Measurements from ENCODE around the gene RPL28. TPM values are rescaled to one million over a fixed set of nuclear protein-coding genes. Genes with fewer than 3 reads are reported as not detected.
A peak's percentile ranks its signal among the peaks of the same experiment; 100 is the strongest.

The RPL28 gene
- total RNA-seq, 1 experiment from 2014 or later, result 836 TPM

- Histone ChIP-seq H3K27ac (ENCODE audit: low read length) (no peak overlapping the region), H3K9me2 (replicated peaks; ENCODE audit: low read length) (no peaks in the 10 kb centered on the region), H3K4me1 (ENCODE audit: insufficient read depth, low read length) (peaks cover 27% of the 10 kb centered on the region), H3K36me3 (ENCODE audit: low read depth, low read length) (no peaks in the 10 kb centered on the region), H3K4me3 (ENCODE audit: low read length) (no peak overlapping the region; the same call in 1 of the 2 replicates), H3K79me2 (ENCODE audit: low read length) (peaks cover 11% of the 10 kb centered on the region), H2AFZ (ENCODE audit: low read length) (no peak overlapping the region), H3K9ac (ENCODE audit: low read length) (no peak overlapping the region), H3K9me3 (ENCODE audit: low read length) (no peaks in the 10 kb centered on the region), H3F3A (ENCODE audit: low read length, unreplicated experiment) (no peaks in the 10 kb centered on the region), H3K4me2 (ENCODE audit: low read length) (peak overlapping the region; percentile 97), H4K20me1 (ENCODE audit: low read length) (no peaks in the 10 kb centered on the region), H3K27me3 (ENCODE audit: low read length) (no peaks in the 10 kb centered on the region)
- no peak for TF ChIP-seq EZH2 (IDR thresholded peaks at IDR 0.05; ENCODE audit: low read length, unreplicated experiment)
- no peak for TF ChIP-seq EZH2phosphoT487 (IDR thresholded peaks at IDR 0.05; ENCODE audit: borderline replicate concordance, low read length)
- no peak for TF ChIP-seq CTCF (conservative IDR thresholded peaks at IDR 0.05; ENCODE audit: low read depth, low read length)
- DNase-seq, result no peak
- CTCF ChIA-PET, result interaction anchor here (0.5 to 0.7 kb wide), 2 partner anchors 14 to 42 kb away, joined by 3 to 12 read pairs; partner anchors contain the start of gene TMEM238
- BruUV-seq (replicated peaks), result no TSS peak
- intact Hi-C loops (cut with micrococcal nuclease), result no loop called here
- ATAC-seq, result no peak
- POLR2A ChIA-PET (ENCODE audit: unreplicated experiment), result interaction anchor here (0.6 kb wide), 1 partner anchor 13 kb away, joined by 3 read pairs; no protein-coding TSS in a partner anchor
Observed at GRCh38 chr19:55341595-55342531, 43.9 kb upstream of the RPL28 start.

GRCh38 chr19:55344444-55344843 lies 41.3 kb upstream of the RPL28 start:
- Histone ChIP-seq H3K9me2 (replicated peaks; ENCODE audit: low read length) (no peaks in the 10 kb centered on the region), H3K4me3 (ENCODE audit: low read length) (no peak overlapping the region), H3K79me2 (ENCODE audit: low read length) (peaks cover 11% of the 10 kb centered on the region), H3K27ac (ENCODE audit: low read length) (no peak overlapping the region), H3K4me2 (ENCODE audit: low read length) (no peak overlapping the region), H2AFZ (ENCODE audit: low read length) (no peak overlapping the region), H3K9me3 (ENCODE audit: low read length) (no peaks in the 10 kb centered on the region), H3K36me3 (ENCODE audit: low read depth, low read length) (no peaks in the 10 kb centered on the region; the same call in 1 of the 2 replicates), H4K20me1 (ENCODE audit: low read length) (no peaks in the 10 kb centered on the region), H3F3A (ENCODE audit: low read length, unreplicated experiment) (no peaks in the 10 kb centered on the region), H3K9ac (ENCODE audit: low read length) (no peak overlapping the region), H3K27me3 (ENCODE audit: low read length) (no peaks in the 10 kb centered on the region), H3K4me1 (ENCODE audit: insufficient read depth, low read length) (peaks cover 18% of the 10 kb centered on the region)
- no peak for DNase-seq
- ATAC-seq, result no peak
- intact Hi-C loops (cut with micrococcal nuclease), result no loop called here
- no peak for TF ChIP-seq CTCF (conservative IDR thresholded peaks at IDR 0.05; ENCODE audit: low read depth, low read length)
- no peak for TF ChIP-seq EZH2phosphoT487 (IDR thresholded peaks at IDR 0.05; ENCODE audit: borderline replicate concordance, low read length)
- TF ChIP-seq EZH2 (IDR thresholded peaks at IDR 0.05; ENCODE audit: low read length, unreplicated experiment), result no peak
- ChIA-PET CTCF (no interaction called here), POLR2A (ENCODE audit: unreplicated experiment) (no interaction called here)
- BruUV-seq (replicated peaks), result no TSS peak
